BJ (cell line): ENCODE data around the gene DNAH10. TPM values are rescaled to one million over a fixed set of nuclear protein-coding genes. Genes with fewer than 3 reads are reported as not detected.

ENCODE experiments used
- CTCF ChIA-PET: fragments of 350-600 bp; formaldehyde crosslinking; extraction: SDS; loops from one replicate; lab custom pipeline; 2021; ENCODE audit warnings: antibody characterized with exemption, inconsistent platforms; lab: Yijun Ruan, JAX
- POLR2A ChIA-PET: fragments of 300-600 bp; sonication (Branson Sonifier 250); formaldehyde crosslinking; extraction: SDS; loops from one replicate; lab custom pipeline; 2021; ENCODE audit warnings: antibody characterized with exemption; lab: Charles Lee
- DNase-seq: peaks from one replicate; pipeline ENCODE4 v3.0.0-alpha.2; 2011; ENCODE audit warnings: low read depth
- H3K27me3 ChIP-seq: 2 replicates; pipeline ENCODE4 v1.6.0; 2011; ENCODE audit warnings: low read length; ENCODE audit not compliant: control insufficient read depth, insufficient read depth
- H3K36me3 ChIP-seq: 2 replicates; pipeline ENCODE4 v1.5.1; 2011; ENCODE audit warnings: low read length; ENCODE audit not compliant: control insufficient read depth, insufficient read depth
- H3K4me3 ChIP-seq: 2 replicates; pipeline ENCODE4 v1.5.1; 2011; ENCODE audit warnings: low read depth, mild to moderate bottlenecking, control low read depth, low read length
- CTCF ChIP-seq: IDR thresholded peaks from 2 replicates; pipeline ENCODE4 v1.5.1; 2011; ENCODE audit warnings: low read depth, mild to moderate bottlenecking, control low read depth, inconsistent platforms, low read length, moderate library complexity; ENCODE audit not compliant: insufficient read depth
- polyA plus RNA-seq: library from polyadenylated mRNA; depleted of rRNA; stranded (reverse); fragments of >200 nt; gene quantifications from 2 replicates; pipeline ENCODE4 v1.2.3, GENCODE V29; 2011

Gene DNAH10
- polyA plus RNA-seq, 1 experiment: 0.61 TPM

- Histone ChIP-seq H3K36me3 (no peaks in the 10 kb centered on the region), H3K27me3 (peaks cover 9% of the 10 kb centered on the region; the same call in 1 of the 2 replicates), H3K4me3 (no peak overlapping the region)
- DNase-seq: no peak
- CTCF ChIA-PET: no interaction called here
- TF ChIP-seq CTCF: no peak
- POLR2A ChIA-PET: no interaction called here
Measured at GRCh38 chr12:123794027-123794426, 31.9 kb downstream of the DNAH10 start.

- Histone ChIP-seq H3K27me3 (0 out of 2 replicates have a peak, but pooled peaks cover 3% of the 10 kb centered on the region), H3K4me3 (no peak overlapping the region), H3K36me3 (no peaks in the 10 kb centered on the region)
- ChIA-PET CTCF (interaction anchor here (0.6 to 2.6 kb wide), 2 partner anchors 36 to 186 kb away, joined by 3 to 15 read pairs; partner anchors contain the start of gene DNAH10), POLR2A (no interaction called here)
- no peak for TF ChIP-seq CTCF
- DNase-seq: no peak
Measured at GRCh38 chr12:123798518-123798917, 36.4 kb downstream of the DNAH10 start.

GRCh38 chr12:123799227-123799626, 37.1 kb downstream of the DNAH10 start:
- ChIA-PET POLR2A (no interaction called here), CTCF (interaction anchor here (2.6 kb wide), 1 partner anchor 185 kb away, joined by 15 read pairs; no protein-coding TSS in a partner anchor)
- 0 out of 2 replicates have a peak, but pooled peaks cover 3% of the 10 kb centered on the region for H3K27me3 ChIP-seq
- H3K36me3 ChIP-seq: no peaks in the 10 kb centered on the region
- no peak overlapping the region for H3K4me3 ChIP-seq
- no peak for DNase-seq
- no peak for TF ChIP-seq CTCF

- Histone ChIP-seq H3K36me3 (no peaks in the 10 kb centered on the region), H3K4me3 (no peak overlapping the region), H3K27me3 (no peaks in the 10 kb centered on the region)
- POLR2A ChIA-PET: no interaction called here
- peak; percentile 52 for TF ChIP-seq CTCF
- no peak for DNase-seq
- CTCF ChIA-PET: interaction anchor here (0.8 to 6.4 kb wide), 6 partner anchors 22 to 231 kb away, joined by 3 to 54 read pairs (median 6); no protein-coding TSS in a partner anchor
Measured at GRCh38 chr12:123801573-123802178, 39.6 kb downstream of the DNAH10 start.

GRCh38 chr12:123805173-123805572, 43.1 kb downstream of the DNAH10 start:
- ChIA-PET CTCF (interaction anchor here (0.9 to 6.4 kb wide), 2 partner anchors 180 to 227 kb away, joined by 4 to 54 read pairs; no protein-coding TSS in a partner anchor), POLR2A (no interaction called here)
- H3K27me3 ChIP-seq: 0 out of 2 replicates have a peak, but pooled peaks cover 5% of the 10 kb centered on the region
- DNase-seq: no peak
- no peaks in the 10 kb centered on the region for H3K36me3 ChIP-seq
- H3K4me3 ChIP-seq: no peak overlapping the region
- no peak for TF ChIP-seq CTCF
